Astrocyte of the cerebellum (primary cell): ENCODE data around the gene ARFIP1.

Source experiments
- DNase-seq: peaks from one replicate; pipeline ENCODE4 v3.0.0-alpha.2; 2011; ENCODE audit warnings: low read depth
- H3K4me3 ChIP-seq: 2 replicates; pipeline ENCODE4 v1.5.1; 2011; ENCODE audit warnings: mild to moderate bottlenecking, low read depth, low read length, moderate library complexity
- CTCF ChIP-seq: IDR thresholded peaks from 2 replicates; pipeline ENCODE4 v1.5.1; 2012; ENCODE audit warnings: low read length, low read depth, moderate library complexity, mild to moderate bottlenecking; ENCODE audit errors: missing control alignments
- in situ Hi-C: cut with HindIII; loops from 2 replicates; pipeline ENCODE4 v1.10.0; 2017; ENCODE audit warnings: low sequenced_read_pairs

The ARFIP1 gene

GRCh38 chr4:152785639-152786615 lies 6.2 kb downstream of the ARFIP1 start:
- DNase-seq, result no peak
- H3K4me3 ChIP-seq, result no peak overlapping the region
- no peak for TF ChIP-seq CTCF
- in situ Hi-C loops, result no loop called here

GRCh38 chr4:152786627-152787026 lies 6.9 kb downstream of the ARFIP1 start:
- in situ Hi-C loops, result no loop called here
- TF ChIP-seq CTCF, result no peak
- H3K4me3 ChIP-seq, result no peak overlapping the region
- no peak for DNase-seq

GRCh38 chr4:152795891-152796290 lies 16.1 kb downstream of the ARFIP1 start:
- TF ChIP-seq CTCF, result no peak
- DNase-seq, result no peak
- in situ Hi-C loops, result no loop called here
- H3K4me3 ChIP-seq, result no peak overlapping the region

GRCh38 chr4:152803541-152803940 lies 23.8 kb downstream of the ARFIP1 start:
- DNase-seq, result no peak
- in situ Hi-C loops, result no loop called here
- TF ChIP-seq CTCF, result no peak
- H3K4me3 ChIP-seq, result no peak overlapping the region

- in situ Hi-C loops, result no loop called here
Measured at GRCh38 chr4:152805071-152805650, 25.4 kb downstream of the ARFIP1 start.

GRCh38 chr4:152805818-152806217 lies 26.1 kb downstream of the ARFIP1 start:
- no peak for TF ChIP-seq CTCF
- DNase-seq, result no peak
- no peak overlapping the region for H3K4me3 ChIP-seq
- in situ Hi-C loops, result no loop called here

More at GRCh38 chr4:152805071-152805650, 25.4 kb downstream of the ARFIP1 start:
- no peak for DNase-seq
- H3K4me3 ChIP-seq, result no peak overlapping the region
- no peak for TF ChIP-seq CTCF
